Measurements from ENCODE around the gene ENTPD5.

- no peak for TF ChIP-seq POLR2A (IDR thresholded peaks at IDR 0.05)
- TF ChIP-seq, protein P1, sequence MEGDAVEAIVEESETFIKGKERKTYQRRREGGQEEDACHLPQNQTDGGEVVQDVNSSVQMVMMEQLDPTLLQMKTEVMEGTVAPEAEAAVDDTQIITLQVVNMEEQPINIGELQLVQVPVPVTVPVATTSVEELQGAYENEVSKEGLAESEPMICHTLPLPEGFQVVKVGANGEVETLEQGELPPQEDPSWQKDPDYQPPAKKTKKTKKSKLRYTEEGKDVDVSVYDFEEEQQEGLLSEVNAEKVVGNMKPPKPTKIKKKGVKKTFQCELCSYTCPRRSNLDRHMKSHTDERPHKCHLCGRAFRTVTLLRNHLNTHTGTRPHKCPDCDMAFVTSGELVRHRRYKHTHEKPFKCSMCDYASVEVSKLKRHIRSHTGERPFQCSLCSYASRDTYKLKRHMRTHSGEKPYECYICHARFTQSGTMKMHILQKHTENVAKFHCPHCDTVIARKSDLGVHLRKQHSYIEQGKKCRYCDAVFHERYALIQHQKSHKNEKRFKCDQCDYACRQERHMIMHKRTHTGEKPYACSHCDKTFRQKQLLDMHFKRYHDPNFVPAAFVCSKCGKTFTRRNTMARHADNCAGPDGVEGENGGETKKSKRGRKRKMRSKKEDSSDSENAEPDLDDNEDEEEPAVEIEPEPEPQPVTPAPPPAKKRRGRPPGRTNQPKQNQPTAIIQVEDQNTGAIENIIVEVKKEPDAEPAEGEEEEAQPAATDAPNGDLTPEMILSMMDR (IDR thresholded peaks at IDR 0.05): no peak
These were observed 73.9 kb downstream of the ENTPD5 start for GRCh38 chr14:73945159-73945670.

Measured in heart left ventricle (tissue), 13 donors.